Measurements from ENCODE around the gene PARD3. TPM values are rescaled to one million over a fixed set of nuclear protein-coding genes. Genes with fewer than 3 reads are reported as not detected.

Gene PARD3
- total and polyA plus RNA-seq, 10 of the 15 experiments (the other 5 are each of a cell fraction or from before 2014, with no cell fraction given): 2.6 to 43.1 (median 13.9) TPM

DNA sequence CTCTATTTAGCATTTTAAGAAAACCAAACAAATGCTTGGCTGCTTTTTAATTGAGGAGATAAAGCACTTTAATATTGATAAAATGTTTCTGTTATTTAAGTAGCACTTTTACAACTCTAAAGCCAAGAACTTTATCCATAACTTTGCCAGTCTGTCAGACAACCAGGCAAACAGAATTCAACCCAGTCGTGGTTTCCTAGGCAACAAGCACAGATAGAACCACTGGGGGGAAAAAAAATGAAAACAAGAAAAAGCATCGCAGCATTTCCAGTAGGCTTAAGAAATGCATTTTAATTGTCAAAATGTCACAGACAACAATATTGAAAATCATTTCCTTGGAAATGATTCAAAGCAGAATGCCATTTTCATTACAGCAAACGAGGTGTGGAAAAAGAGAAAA lies 323.4 kb downstream of the PARD3 start:
- ATAC-seq (no peak), DNase-seq (ENCODE audit: low read depth, low spot score) (no peak), FAIRE-seq (no peak)
- Histone ChIP-seq H3K27ac (ENCODE audit: control insufficient read depth, insufficient read depth) (no peak overlapping the region), H2AFZ (ENCODE audit: control insufficient read depth, low read depth, low read length) (no peak overlapping the region), H3K79me2 (ENCODE audit: control insufficient read depth, insufficient read depth, low read length) (no peaks in the 10 kb centered on the region), H3K4me1 (ENCODE audit: control insufficient read depth, insufficient read depth, low read length) (no peaks in the 10 kb centered on the region), H4K20me1 (ENCODE audit: control insufficient read depth, insufficient read depth) (no peaks in the 10 kb centered on the region), H3K4me2 (ENCODE audit: control insufficient read depth, insufficient read depth) (no peak overlapping the region), H3K9me3 (replicated peaks; ENCODE audit: control insufficient read depth, insufficient read depth, low read length) (no peaks in the 10 kb centered on the region), H3K36me3 (ENCODE audit: control insufficient read depth in 2 of 2, insufficient read depth in 2 of 2, low read length in 1 of 2) (no peaks in the 10 kb centered on the region; a peak in 1 of 4 replicates), H3K4me3 (no peak overlapping the region), H3K9ac (ENCODE audit: control insufficient read depth, insufficient read depth, low read length) (no peak overlapping the region), H3K27me3 (replicated peaks in 1 of 2; ENCODE audit: control insufficient read depth in 2 of 2, insufficient read depth in 2 of 2, low read length in 1 of 2) (no peaks in the 10 kb centered on the region)
- 37% methylated on average over 3 of the region's 3 CpGs for WGBS (ENCODE audit: insufficient coverage, insufficient replicate concordance, low lambda C conversion rate, missing lambda C conversion rate)
- POLR2A ChIA-PET: interaction anchor here (0.8 to 1.0 kb wide), 3 partner anchors 9 to 23 kb away, joined by 3 read pairs; no protein-coding TSS in a partner anchor
- RAD21 ChIA-PET (ENCODE audit: unreplicated experiment): interaction anchor here (1.3 kb wide), 1 partner anchor 103 kb away, joined by 3 read pairs; no protein-coding TSS in a partner anchor
- CTCF ChIA-PET: interaction anchor here (0.9 to 1.3 kb wide), 2 partner anchors 9 to 16 kb away, joined by 4 read pairs; no protein-coding TSS in a partner anchor
- in situ Hi-C loops (cut with MboI): no loop called here
- BruUV-seq (replicated peaks): no TSS peak
- intact Hi-C loops (cut with micrococcal nuclease; ENCODE audit: unreplicated experiment): no loop called here
- TF ChIP-seq, protein P1, sequence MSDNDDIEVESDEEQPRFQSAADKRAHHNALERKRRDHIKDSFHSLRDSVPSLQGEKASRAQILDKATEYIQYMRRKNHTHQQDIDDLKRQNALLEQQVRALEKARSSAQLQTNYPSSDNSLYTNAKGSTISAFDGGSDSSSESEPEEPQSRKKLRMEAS (IDR thresholded peaks at IDR 0.05; ENCODE audit: low read depth, low read length): no peak
- no peak for TF ChIP-seq CBX3 (IDR thresholded peaks at IDR 0.05; ENCODE audit: borderline replicate concordance, low read depth)
- no peak for TF ChIP-seq MEF2A (IDR thresholded peaks at IDR 0.05; ENCODE audit: insufficient read depth, low read depth, low read length)
- no peak for TF ChIP-seq CBX5 (IDR thresholded peaks at IDR 0.05; ENCODE audit: low read depth)
- no peak for TF ChIP-seq CEBPB (IDR thresholded peaks at IDR 0.05; ENCODE audit: borderline replicate concordance in 1 of 2, low read depth in 2 of 2, low read length in 2 of 2)
- TF ChIP-seq, protein P2, sequence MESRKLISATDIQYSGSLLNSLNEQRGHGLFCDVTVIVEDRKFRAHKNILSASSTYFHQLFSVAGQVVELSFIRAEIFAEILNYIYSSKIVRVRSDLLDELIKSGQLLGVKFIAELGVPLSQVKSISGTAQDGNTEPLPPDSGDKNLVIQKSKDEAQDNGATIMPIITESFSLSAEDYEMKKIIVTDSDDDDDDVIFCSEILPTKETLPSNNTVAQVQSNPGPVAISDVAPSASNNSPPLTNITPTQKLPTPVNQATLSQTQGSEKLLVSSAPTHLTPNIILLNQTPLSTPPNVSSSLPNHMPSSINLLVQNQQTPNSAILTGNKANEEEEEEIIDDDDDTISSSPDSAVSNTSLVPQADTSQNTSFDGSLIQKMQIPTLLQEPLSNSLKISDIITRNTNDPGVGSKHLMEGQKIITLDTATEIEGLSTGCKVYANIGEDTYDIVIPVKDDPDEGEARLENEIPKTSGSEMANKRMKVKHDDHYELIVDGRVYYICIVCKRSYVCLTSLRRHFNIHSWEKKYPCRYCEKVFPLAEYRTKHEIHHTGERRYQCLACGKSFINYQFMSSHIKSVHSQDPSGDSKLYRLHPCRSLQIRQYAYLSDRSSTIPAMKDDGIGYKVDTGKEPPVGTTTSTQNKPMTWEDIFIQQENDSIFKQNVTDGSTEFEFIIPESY (IDR thresholded peaks at IDR 0.05): no peak
- no peak for TF ChIP-seq POLR2AphosphoS5 (IDR thresholded peaks at IDR 0.05; ENCODE audit: low read length)
- TF ChIP-seq SUPT20H (IDR thresholded peaks at IDR 0.05; ENCODE audit: borderline replicate concordance, control insufficient read depth, low read depth, low read length): no peak
- TF ChIP-seq TCF7 (IDR thresholded peaks at IDR 0.05; ENCODE audit: borderline replicate concordance): no peak
- TF ChIP-seq, protein P3, sequence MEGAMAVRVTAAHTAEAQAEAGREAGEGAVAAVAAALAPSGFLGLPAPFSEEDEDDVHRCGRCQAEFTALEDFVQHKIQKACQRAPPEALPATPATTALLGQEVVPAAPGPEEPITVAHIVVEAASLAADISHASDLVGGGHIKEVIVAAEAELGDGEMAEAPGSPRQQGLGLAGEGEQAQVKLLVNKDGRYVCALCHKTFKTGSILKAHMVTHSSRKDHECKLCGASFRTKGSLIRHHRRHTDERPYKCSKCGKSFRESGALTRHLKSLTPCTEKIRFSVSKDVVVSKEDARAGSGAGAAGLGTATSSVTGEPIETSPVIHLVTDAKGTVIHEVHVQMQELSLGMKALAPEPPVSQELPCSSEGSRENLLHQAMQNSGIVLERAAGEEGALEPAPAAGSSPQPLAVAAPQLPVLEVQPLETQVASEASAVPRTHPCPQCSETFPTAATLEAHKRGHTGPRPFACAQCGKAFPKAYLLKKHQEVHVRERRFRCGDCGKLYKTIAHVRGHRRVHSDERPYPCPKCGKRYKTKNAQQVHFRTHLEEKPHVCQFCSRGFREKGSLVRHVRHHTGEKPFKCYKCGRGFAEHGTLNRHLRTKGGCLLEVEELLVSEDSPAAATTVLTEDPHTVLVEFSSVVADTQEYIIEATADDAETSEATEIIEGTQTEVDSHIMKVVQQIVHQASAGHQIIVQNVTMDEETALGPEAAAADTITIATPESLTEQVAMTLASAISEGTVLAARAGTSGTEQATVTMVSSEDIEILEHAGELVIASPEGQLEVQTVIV (IDR thresholded peaks at IDR 0.05; ENCODE audit: borderline replicate concordance, partially characterized antibody): no peak
- TF ChIP-seq NR2C2 (IDR thresholded peaks at IDR 0.05; ENCODE audit: borderline replicate concordance, control insufficient read depth, insufficient read length, low read depth): no peak
- TF ChIP-seq CHD4 (IDR thresholded peaks at IDR 0.05): no peak
- TF ChIP-seq PAX5 (IDR thresholded peaks at IDR 0.05; ENCODE audit: borderline replicate concordance, low read depth, low read length): no peak
- TF ChIP-seq RAD51 (IDR thresholded peaks at IDR 0.05): no peak
- TF ChIP-seq ASH2L (IDR thresholded peaks at IDR 0.05; ENCODE audit: borderline replicate concordance, low read depth): no peak
- SMC1A ChIA-PET (ENCODE audit: uncharacterized antibody, unreplicated experiment): interaction anchor here (0.6 to 2.1 kb wide), 3 partner anchors 16 to 188 kb away, joined by 3 to 8 read pairs (median 4); no protein-coding TSS in a partner anchor

All from GM12878 (cell line).